Left kidney (tissue), 2 donors: ENCODE results near the gene TNS1. TPM values are rescaled to one million over a fixed set of nuclear protein-coding genes. Genes with fewer than 3 reads are reported as not detected.

Experiments
- DNase-seq: peaks from one replicate; pipeline ENCODE4 v3.0.0-alpha.2; 2013
- polyA plus RNA-seq: library from polyadenylated mRNA; unstranded; fragments of 120-200 nt; gene quantifications from one replicate; pipeline ENCODE4 v1.2.1, GENCODE V29; 2013; ENCODE audit not compliant: insufficient read length

Gene TNS1
- polyA plus RNA-seq, 1 donor: 64.9 TPM

DNA sequence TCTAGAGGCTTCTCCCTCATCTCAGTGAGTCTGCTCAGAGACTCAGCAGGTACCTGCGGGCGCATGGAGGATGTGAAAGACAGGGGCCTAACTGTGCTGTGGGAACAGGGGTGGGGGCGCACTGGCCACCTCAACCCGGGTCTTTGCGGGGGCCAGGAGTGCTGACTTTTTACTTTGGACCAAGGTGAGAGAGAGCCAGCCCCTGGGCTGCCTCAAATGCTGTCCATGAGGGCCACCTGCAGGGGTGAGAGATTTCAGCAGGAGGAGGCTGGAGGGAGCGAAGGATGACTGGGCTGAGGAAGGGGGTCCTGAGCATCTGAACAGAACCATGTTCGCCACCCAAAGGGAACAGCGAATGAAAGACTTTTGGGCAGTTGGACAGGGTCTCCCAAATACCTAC lies 129.4 kb downstream of the TNS1 start:
- no peak for DNase-seq

DNA sequence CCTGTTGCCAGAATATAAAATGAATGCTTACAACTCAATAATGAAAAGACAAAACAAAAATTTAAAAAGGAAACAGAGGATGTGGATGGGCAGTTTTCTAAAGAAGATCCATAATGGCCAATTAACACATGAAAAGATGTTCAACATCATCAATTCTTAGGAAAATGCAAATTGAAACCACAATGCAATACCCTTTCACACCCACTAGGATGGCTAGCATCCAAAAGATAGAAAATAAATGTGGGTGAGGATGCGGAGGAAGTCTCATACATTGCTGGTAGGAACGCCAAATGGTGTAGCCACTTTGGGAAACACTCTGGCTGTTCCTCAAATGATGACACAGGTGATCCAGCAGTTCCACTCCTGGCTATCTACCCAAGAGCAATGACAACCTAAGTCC lies 130.5 kb downstream of the TNS1 start:
- DNase-seq: no peak

DNA sequence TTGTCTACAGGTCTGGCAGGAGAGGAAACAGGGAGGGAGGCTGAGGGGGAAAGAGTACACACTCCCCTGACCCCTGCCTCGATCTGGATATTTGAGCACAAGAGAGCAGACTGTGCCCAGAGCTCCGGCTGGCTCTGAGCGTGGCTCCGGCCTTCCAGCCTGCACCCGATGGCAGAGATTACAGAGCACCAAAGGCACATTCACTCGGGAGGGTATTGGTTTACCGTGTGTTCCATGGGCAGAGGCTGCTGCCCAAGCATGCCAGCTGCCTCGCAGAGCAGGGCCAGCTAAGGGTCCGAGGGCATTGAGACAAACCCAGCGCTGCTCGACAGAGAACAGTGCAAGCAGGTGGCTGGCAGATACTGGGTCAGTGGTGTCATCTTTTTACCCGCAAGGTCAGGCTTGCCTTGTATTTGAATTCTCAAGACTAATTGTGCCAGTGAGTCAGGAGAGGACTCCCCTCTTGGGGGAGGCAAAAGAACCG lies 132.2 kb downstream of the TNS1 start:
- DNase-seq: no peak

DNA sequence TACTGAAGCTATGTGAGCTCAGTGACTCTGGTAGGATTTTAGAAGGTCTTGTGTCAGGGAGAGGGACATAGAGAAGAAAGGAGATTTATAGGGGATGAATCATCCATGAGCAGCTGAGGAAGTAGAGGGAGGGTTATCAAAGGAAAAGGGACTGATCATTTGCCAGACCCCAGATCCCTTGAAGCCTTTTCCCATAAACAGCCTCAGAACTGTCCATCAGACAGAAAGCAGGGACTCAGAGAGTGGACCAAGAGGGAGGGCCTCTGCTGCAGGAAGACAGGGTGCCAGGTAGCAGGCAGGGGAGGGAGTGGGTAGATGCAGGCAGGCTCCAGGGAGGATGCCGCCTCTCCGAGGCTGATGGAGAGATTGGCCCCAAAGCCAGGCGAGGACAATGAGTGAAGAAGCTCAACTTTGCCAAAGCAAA lies 133.9 kb downstream of the TNS1 start:
- no peak for DNase-seq

DNA sequence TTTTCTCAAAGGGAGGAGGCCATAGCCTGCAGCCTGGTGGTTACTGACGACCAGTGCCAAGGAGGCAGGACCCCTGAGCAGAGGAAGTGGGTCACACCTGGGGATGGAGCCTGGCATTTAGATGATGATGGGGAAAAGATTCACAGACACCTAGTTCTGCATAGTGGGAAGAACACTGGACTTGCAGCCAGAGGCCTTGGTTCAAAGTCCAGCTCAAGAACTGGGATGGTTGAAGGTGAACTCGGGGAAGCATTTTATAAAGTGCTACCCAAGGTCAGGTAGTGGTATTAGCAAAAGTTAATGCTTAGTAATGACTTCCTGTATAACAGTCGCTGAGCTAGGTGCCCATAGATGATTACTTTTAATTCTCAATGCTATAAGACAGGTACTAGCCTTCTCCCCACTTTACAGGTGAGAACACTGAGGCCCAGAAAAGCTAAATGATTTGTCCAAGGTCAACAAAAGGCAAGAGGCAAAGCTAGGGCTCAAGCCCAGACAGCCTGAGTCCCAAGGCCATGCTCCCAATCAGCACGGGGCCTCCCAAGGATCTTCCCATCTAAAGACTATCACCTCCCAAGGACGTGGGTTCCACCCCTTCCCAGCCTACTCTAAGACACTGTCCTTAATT lies 134.4 kb downstream of the TNS1 start:
- no peak for DNase-seq

DNA sequence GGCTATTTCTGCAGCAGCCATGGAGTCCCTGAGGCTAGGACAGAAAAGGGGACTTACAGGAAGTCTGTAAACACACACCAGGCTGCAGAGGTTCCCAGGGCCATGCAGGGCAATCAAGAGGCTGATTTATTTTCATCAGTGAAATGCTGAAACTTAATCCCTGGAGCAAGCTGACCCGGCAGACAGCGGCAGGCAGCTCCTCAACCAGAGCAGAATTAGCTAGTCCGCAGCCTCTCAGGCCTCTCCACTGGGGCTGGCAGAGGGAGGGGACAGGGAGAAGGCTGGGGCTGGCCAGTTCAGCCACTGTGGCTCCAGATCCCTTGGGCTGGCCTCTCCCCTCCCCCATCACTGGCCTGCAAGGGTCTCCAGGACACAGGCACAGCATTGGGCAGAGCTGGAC lies 136.3 kb downstream of the TNS1 start:
- peak; percentile 66 for DNase-seq

DNA sequence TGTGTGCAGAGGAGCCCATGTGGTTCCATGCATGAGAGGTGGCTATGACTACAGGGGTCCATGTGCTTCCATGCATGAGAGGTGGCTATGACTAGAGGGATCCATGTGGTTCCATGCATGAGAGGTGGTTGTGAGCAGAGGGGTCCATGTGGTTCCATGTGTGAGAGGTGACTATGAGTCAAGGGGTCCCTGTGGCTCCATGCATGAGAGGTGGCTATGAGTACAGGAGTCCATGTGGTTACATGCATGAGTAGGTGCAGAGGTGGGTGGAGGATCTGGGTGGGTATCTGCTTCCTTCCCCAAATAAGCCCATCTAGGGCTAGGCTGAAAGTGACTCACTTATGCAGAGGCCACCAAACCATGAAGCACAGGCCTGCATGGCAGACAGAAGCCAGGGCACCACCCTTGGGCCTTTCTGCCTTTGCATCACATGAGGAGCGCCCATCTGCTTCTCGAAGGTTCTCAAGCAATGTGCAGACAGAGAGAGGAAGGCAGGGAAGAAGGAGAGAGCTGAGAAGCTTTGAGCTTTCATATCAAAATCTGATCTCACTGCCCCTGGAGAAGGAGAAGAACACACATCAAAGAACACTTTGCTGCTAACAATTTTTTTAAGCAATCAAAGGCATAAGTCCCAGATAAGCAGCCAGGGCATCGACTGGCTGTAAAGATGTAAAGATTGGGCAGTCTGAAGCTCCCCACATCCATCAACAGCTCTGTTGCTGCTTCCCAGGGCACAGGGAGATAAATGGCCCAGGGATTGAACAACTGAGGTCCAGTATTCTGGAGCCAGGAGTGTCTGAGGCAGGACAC lies 137.6 kb downstream of the TNS1 start:
- DNase-seq: no peak

DNA sequence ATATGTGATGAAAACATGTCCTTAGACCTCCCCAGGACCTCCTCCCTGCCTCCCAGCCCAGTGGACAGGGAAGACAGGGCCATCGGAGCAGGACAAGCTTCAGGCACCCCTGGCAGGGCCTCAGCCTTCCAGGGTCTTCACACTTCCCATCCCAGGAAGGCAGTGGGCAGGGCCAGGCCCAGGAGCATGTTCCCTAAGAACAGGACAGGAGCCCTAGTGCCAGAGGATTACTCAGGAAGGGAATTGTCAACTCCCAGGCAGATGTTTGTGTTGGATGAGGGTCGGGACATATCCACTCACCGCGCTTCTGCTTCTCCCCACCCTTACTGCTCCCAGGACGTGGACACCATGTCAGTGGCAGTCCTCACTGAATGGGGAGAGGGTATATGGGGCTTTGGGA lies 138.9 kb downstream of the TNS1 start:
- DNase-seq: no peak

DNA sequence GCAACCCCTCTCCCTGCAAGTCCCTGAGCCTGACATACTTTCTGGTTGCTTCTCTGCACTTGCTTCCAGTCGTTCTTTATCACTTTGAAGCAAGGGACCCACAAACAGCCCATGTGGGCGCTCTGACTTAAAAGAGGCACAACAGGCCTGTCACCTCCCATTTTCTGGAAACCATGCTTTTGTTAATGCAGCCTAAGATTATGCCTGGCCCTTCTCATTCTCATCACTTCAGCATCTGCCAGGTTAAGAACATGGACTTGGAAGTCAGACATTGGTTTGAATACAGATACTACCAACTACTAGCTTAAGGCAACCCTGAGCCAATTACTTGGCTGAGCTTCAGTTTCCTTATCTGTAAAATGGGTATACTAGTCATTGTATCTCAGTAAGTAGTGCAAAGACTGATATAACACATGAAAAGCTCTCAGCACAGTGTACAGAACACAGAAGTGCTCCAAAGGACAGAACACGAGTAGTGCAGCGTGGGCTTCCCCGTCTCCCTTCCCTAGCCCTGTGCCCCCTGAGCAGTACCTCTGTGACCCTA lies 141.4 kb downstream of the TNS1 start:
- no peak for DNase-seq

DNA sequence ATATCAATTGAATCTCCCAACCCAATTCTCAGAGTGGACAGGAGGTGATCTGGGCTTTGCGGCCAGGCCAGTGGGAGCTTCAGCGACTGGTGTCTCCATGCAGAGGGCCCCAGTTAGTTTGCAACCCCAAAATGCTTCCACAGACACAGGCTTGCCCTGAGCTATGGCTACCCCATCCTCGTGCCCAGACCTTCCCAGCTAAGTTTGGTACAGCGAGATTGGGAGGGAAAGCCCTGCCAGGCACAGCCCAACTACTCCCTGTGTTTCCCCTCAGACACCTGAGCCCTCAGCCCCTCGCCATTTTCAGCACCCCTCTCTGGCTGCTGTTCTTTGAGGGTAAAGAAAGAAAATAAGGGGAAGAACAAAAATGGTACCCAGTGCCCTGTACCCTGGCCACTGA lies 142.9 kb downstream of the TNS1 start:
- no peak for DNase-seq

DNA sequence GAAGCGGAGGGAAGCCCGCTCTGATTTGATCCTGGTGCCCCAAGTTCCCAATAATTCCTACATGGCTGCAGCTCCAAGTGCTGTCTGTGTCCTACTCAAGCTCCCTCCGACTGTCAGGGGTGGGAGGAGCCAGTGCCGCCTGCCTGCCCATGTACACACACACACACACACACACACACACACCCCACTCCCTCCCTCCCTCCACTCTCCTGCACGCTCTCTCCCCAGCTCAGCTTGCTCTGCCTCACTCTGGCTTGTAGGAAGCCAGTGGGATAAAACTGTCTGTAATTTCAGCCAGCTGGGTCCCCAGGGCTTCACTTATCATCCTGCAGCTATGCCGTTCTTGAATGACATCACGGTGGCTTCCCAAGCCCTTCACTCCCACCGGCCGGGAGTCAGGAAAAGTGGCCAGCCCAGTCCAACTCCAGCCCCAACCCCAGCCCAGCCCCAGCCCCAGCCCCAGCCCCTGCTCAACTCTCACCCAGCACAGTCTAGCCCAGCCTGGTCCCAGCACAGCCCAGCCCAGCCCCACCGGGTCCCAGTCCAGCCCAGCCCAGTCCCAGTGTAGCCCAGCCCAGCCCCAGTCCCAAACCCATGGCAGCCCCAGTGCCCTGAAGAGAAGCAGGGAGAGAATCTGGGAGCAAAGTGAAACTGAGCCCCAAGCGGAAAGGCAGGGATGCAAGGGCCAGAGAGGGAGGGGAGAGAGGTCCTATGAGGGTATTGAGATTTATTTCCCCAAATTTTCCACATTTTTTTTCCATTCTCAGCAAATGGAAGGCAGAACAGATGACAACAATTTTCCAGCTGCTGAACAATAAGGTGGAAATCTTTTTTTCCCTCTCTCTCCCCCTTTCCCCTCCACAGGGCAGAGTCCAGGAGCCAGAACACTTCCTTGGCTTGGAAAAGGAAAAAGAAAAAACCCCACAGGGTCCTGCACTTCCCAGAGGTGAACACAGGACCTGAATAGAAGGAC lies 144.0 kb downstream of the TNS1 start:
- DNase-seq: peak; percentile 95

DNA sequence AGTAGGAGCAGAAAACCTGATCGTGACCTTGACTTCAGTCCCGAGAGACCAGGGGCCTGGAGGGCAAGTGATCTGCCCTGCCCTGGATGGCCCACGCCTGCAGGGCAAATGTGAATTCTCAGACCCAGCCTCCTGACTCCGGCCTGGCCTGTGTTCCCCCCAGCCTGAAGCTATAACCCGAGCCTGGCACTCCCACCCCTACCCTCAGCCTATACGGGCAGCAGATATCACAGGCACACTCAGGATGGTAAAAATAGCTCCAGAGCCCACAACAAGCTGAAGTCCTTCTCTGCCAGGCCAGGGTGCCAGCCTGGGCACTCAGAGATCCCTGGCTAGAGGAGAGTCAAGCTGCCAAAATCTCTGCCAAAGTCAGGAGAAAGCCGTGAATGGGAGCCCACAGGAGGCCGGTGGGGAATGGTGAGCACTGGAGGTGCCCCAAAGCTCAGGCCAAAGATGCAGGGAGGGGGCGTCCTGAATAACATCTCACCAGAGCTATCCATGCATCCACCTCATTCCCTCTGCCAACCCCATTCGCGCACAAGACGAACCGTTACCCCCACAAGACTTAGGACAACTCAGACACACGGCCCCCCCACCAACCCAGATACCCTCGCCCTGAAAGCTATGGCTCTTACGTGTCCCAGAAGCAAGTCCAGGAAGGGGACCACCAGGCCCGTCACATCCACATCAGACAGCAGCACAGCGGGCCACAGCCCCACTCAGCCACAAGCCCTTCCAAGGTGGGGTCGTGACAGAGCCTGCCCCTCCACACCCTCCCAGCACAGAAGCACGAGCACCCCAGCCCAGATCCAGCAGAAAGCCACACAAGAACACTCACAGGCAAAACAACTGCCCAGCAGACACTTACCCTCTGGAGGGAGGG lies 144.9 kb downstream of the TNS1 start:
- no peak for DNase-seq

DNA sequence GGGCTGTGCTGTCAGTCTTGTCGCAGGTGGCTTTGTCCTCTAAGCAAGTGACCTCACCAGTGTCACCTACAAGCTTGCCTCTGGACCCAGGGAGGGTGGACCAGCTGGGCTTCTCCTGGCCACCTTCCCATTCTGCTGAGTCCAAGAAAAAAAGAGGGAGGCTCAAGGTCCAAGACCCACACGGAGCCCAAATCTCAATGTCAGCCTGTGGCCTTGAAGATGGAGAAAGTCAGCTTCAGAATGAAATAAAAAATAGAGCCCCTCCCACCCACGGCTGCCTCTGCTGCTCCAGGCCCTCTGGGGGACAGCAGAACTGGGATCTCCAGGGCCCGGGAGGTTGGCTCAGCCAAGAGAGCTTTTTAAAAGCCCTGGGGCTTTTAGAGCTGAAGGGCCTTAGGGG lies 145.9 kb downstream of the TNS1 start:
- DNase-seq: no peak

DNA sequence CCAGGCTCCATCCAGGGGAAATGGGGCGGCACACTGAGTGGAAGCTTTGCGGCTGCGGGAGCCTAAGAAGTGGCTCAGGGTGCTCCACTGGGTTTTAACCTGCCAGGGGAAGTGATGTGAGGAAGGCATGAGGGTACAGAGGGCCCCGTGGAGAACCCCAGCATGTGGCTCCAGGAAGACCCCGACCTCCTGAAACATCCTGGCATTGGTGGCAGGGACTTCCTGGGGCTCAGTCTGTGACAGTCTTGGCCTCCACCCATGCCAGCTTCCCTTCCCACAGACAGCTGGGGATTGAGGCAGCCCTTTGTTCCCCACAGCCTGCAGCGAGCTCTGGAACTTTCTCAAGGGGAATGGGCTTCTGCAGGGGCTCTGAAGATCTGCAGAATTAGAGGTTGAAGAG lies 146.6 kb downstream of the TNS1 start:
- DNase-seq: no peak

DNA sequence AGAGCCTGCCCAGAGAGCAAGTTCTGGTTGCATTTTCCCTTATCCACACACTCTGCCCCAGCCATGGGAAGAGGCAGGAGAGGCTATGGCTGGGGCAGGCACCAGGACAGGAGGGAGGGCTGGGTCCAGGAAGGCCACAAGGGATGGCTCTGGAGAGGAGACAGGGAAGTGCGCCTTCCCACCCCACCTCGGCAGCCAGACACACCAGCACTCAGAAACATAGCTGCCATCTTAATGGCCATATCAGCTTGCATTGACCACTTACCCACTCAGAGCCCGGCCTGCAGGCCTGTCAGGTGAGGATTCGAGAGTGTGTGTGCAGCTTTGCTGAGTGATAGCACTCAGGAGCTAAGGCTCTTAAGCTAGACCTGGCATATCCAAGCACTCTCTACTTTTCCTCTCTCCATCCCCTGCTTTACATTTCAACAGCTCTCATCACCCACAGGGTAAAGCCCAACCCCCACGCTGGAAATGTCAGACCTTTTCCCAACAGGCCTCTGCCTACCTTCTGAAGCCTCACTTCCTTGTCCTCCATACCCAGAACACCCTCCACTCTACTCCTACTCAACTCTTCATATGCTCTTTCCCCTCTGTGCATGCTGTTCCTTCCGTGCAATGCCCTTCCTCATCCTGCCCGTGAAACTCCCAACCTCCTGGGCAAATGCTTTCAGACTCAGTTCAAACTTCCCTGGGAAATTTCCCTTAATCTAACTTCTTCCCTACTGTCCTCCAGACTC lies 147.9 kb downstream of the TNS1 start:
- DNase-seq: no peak

DNA sequence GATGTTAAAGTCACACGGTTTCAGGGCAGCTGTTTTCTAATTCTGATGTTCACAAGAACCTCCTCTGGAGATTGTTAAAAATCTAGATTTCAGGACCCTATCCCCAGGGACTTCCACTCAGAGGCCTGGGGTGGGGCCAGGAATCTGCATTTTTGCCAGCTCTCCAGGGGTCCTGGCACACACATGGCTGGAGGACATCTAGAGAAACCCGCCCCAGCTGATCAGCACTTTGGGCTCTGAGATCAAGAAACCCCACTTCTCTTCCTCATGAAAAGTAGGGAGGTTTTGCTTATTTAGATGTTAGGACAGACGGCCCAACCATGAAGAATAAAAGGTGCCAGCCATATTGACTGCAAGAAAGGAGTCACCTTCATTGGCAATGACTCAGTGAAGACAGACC lies 148.8 kb downstream of the TNS1 start:
- DNase-seq: no peak

DNA sequence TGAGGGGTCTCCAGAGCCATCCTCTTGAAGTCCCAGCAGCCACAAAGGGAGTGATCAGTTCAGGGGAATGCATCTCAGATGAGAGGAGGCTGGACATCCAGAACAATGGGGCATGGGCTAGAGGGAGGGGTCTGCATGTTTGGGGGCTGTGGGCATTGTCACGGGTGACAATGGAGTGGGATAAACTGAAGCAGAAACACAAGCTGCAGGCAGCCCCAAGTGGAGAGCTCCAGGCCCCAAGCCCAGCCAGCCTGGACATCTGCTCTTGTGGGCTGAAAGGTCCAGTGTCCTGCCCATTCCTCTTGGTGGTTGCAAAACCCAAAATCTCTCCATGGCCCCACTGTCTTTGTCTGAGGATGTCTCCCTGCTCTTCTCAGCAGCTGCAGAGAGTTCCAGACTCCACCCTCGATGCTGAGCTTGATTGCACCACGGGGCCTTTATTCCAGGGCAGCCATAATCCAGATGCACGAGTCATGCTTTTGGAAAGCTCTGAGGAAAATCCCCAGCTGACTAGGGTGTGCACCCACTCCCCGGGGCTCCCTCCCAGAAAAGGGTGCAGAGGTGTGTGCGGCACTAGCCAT lies 149.4 kb downstream of the TNS1 start:
- no peak for DNase-seq

DNA sequence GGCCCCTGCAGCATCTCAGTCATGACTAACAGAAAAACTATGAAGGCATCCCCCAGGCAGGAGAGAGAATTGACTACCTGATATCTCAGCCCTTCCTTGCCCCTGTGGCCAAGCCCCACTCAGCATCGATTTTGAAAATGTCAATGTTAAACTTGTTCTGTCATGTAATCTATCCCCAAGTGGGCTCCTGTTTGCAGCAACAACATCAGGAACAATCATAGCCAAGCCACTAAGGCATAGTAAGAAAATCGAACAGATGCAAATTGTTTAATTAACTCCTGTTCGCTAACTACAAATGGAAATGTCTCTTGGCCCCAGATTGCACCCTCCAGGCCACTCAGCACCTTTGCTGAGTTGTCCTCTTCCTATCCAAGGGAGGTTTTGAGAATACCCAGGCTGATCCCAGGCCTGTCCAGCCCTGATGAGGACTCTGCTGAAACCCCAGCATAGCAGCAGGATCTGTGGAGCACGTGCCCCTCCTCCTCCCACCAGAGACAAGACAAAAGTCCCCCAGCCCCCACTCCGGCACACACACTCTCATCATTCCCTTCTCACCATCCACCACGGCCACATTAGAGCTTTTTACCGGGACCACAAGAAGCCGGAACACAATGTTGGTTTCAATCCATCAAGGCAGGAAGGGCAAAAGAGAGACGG lies 150.1 kb downstream of the TNS1 start:
- DNase-seq: no peak

DNA sequence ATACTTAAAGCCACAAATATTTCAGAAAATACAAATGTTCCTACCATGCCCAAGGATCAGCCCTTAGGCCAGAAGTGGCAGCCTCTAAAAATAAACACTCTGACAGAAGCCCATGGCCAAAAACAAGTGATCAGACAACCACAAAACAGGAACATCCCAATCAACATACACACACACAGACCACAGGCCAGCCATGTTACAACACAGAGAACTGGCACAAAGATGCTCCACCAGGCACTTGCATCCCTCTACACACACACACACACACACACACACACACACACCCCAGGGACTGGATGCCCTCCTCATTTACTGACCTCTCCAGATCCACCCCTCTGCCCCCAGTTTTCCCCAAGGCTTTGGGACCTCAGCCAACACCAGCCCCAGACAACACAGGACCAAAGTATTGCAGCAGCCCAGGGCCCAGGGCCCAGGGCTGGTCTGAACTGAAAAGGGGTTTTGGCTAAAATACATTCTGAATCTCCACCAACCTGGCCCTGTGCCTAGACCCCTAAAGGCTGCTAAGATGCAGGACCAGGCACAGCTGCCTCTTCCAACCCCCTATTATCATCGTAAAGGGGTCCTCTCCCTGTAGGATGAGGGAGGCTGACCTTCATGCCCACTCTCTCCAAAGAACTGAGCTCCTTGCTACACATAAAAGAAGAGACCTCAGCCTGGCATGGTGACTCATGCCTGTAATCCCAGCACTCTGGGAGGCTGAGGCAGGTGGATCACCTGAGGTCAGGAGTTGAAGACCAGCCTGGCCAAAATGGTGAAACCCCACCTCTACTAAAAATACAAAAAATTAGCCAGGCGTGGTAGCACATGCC lies 151.4 kb downstream of the TNS1 start:
- no peak for DNase-seq
